Ramos (cell line): ENCODE measurements around the gene PILRA.

ENCODE experiments used
- in situ Hi-C: fragments of 300-500 bp; cut with MboI; formaldehyde crosslinking; loops from one replicate; pipeline ENCODE4 v1.14.3; 2022; ENCODE audit warnings: low sequenced_read_pairs; ENCODE audit not compliant: unreplicated experiment

Gene PILRA

GRCh38 chr7:100400656-100401055 is 27.4 kb downstream of the PILRA start:
- in situ Hi-C loops = no loop called here

- in situ Hi-C loops = no loop called here
These were observed 28.5 kb downstream of the PILRA start for GRCh38 chr7:100401811-100402210.

- in situ Hi-C loops = no loop called here
These were observed 29.0 kb downstream of the PILRA start for GRCh38 chr7:100402241-100402640.

DNA sequence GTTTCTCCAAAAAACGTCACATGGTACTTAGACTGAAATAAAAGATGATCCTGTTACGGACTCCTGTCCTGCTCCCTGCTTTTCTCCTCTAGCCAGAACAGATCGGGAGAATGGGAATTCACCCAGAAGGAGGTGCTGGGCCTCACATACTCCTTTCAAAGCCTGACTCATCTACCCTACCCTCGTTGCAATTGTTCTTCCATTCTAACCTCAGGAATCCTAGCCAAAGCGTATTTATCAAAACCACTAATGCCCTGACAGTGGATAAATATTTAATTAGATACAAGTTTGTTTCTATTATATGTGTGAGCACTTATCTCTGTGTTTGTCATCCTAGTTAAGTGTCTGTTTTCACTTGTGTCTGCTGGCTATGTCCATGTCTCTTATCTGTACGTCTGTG is 33.5 kb downstream of the PILRA start:
- in situ Hi-C loops = loop anchor here (5.0 kb wide), 1 partner anchor 274 kb away; no protein-coding TSS in a partner anchor

- in situ Hi-C loops = loop anchor here (5.0 kb wide), 1 partner anchor 275 kb away; no protein-coding TSS in a partner anchor
These were observed 34.2 kb downstream of the PILRA start for GRCh38 chr7:100407285-100408180.

DNA sequence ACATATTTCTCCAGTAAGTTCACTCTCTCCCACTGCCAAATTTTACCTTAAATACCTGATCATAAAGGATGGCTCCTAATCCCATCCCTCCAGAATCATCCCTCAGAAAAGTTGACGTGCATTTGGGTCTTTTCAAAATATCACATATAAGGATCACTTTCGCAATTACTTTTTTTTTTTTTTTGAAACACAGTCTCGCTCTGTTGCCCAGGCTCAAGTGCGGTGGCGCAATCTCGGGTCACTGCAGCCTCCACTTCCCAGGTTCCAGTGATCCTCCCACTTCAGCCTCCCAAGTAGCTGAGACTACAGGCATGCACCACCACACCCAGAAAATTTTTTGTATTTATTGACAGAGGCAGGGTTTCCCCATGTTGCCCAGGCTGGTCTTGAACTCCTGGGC is 37.8 kb downstream of the PILRA start:
- in situ Hi-C loops = no loop called here

GRCh38 chr7:100413346-100413745 is 40.1 kb downstream of the PILRA start:
- in situ Hi-C loops = no loop called here

DNA sequence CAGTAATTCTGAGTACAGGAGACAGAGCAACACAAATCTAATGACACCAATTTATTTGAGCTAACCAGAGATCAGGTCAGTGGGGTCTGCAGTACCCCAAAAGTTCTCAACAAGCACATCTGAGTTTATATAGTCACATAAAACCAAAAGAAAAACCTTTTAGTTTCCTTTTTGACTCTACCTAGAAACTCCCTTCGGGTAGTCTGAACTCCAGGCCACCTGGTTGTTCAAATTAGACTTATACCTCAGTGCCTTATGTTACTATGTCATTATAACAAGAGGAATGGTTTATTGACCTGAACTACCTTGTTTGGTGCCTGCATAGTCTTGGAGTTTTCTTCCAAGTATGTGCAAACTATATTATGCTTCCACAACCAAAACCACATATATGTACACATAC is 40.6 kb downstream of the PILRA start:
- in situ Hi-C loops = no loop called here

DNA sequence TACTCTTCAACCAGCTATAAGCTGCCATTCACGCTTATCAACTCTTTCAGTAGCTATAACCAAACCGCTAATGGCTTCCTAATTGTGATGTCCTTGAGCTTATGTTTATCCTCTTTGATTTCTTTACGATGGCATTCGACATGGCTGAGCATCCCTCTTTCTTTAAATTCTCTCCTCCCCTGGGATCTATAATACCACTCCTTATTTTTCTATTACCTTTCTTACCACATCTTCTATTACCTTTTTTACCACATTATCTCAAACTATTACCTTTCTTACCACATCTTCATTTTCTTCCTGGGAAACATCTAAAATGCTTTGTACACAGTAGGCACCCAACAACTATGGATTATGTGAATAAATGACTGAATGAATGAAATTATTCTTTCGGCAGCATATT is 42.2 kb downstream of the PILRA start:
- in situ Hi-C loops = no loop called here

- in situ Hi-C loops = no loop called here
These were observed 45.8 kb downstream of the PILRA start for GRCh38 chr7:100418930-100419659.

DNA sequence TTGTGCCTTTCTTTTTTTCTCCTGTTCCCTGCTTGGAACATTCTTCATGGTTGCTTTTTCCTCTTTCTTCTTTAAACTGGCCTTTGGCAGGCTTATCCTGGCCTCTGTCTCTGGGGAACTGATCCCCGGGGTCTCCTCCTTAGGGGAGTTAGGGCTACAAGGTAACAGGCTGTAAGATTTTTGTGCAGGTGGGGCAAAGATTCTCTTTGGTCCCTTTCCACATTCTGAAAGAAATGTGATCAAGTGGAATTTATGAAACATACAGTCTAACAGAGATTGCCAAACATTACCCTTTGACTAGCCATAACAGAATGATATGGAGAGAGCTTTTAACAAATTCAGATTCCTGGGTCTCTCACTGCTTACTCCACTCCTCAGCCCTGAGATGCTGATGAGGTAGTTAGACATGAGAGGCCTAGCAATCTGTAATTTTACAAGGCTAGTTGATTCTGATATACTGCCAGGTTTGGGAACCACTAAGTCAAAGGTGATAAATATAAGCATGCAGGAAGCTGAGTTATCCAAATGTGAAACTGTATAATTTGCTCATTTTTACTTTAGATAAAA is 46.5 kb downstream of the PILRA start:
- in situ Hi-C loops = no loop called here

DNA sequence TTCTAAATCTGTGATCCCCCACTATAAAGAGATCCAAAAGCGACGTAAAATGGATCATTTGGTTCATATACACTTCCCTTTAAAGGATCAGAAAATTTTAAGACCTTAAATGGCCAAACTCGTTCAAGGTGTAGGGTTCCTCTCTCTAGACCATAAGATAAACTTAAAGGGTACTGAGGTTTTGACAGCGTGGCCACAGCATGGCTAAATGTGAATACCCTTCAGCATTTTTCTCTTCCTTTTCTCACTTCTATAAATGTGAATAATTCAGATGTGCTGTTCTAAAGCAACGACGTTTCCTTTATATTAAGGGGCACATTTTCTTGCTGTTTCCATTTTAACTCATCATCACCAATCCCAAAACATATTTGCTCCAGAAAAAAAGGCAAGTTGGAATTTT is 50.0 kb downstream of the PILRA start:
- in situ Hi-C loops = no loop called here

GRCh38 chr7:100425347-100425746 is 52.1 kb downstream of the PILRA start:
- in situ Hi-C loops = no loop called here

DNA sequence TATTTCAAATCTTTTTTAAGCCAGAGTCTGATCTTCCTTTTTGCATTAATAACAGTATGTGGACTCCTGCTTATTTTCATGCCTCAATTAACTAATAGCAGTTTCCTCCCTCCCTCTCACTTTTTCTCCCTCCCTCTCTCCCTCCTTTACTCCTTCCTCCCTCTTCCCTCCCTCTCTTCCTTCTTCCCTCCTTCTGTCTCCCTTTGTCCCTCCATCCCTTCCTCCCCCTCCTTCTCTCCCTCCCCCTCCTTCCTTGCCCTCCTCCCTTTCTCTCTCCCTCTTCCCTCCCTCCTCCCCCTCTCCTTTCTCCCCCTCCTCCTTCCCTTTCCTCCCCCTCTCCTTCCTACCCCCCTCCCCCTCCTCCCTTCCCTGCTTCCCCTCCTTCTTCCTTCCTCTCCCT is 53.2 kb downstream of the PILRA start:
- in situ Hi-C loops = no loop called here

GRCh38 chr7:100427762-100428198 is 54.5 kb downstream of the PILRA start:
- in situ Hi-C loops = no loop called here

GRCh38 chr7:100428199-100428966 is 55.1 kb downstream of the PILRA start, which contains the start of gene ZCWPW1:
TSS of gene ZCWPW1 (minus strand) at chr7:100428703. CDS start at chr7:100420649, 8,054 bp downstream.
- in situ Hi-C loops = no loop called here

GRCh38 chr7:100428967-100429636 is 55.8 kb downstream of the PILRA start:
- in situ Hi-C loops = no loop called here

- in situ Hi-C loops = no loop called here
These were observed 56.6 kb downstream of the PILRA start, which contains the start of gene MEPCE for GRCh38 chr7:100429637-100430492. TSS of gene MEPCE (plus strand) at chr7:100429831. CDS start at chr7:100430019, 188 bp downstream.
